Activated CD8-positive, alpha-beta memory T cell treated with anti-CD3 and anti-CD28 coated beads, Interleukin-2, amount 50 U/mL, for 24 hours (primary cell): ENCODE data around the gene FAM180B.

Experiments used
- DNase-seq: peaks from one replicate; pipeline ENCODE4 v3.0.0-alpha.2; 2020; ENCODE audit errors: extremely low read depth

Gene FAM180B

GRCh38 chr11:47569646-47570045 lies 16.8 kb upstream of the FAM180B start:
- no peak for DNase-seq

GRCh38 chr11:47570651-47571356 lies 15.7 kb upstream of the FAM180B start:
- DNase-seq, result no peak

- DNase-seq, result no peak
These were observed 15.1 kb upstream of the FAM180B start for GRCh38 chr11:47571357-47571729.

GRCh38 chr11:47571895-47572294 lies 14.6 kb upstream of the FAM180B start:
- DNase-seq, result no peak

DNA sequence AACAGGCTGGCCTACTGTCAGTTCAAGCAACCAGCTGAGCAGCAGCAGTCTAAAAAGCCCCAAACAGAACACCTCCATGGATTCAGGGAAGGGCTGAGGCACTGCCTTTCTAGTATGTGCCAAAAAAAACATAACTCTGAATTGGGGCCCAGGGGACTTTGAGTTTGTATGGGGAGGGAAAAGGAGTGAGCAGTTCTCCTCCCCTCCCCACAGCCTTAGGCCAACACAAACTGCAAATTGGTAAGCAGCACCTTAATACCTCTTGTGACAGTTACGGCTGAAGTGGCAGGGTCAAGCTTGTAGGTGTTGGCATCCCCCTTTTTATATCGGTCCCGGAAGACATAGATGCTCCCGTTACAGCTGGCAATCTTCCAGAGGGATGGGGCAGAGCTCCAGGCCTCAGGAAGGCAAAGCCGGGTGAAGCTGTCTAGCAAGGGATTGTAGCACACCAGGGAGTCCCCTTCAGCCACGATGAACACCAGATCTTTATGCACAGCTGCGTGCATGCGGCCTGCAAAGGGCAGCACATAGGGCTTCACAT lies 13.7 kb upstream of the FAM180B start:
- no peak for DNase-seq

DNA sequence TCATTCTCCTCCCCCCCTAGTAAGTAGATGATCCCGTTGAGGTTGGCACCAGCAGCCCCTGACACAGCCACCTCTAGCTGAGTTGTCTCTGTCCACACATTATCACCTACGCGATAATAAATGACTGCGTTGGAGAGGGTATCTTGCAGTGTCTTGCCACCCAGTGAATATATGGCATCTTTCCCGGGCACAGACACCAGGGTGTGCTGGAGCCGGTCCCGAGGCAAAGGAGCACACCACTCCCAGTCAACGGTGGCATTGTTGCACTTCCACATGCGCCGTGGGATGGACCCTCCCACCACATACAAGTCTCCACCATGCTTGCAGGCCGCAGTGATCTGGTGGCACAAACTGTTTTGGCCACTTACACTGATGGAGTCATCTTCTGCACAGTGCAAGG lies 13.2 kb upstream of the FAM180B start:
- DNase-seq, result no peak

GRCh38 chr11:47577460-47578041 lies 8.9 kb upstream of the FAM180B start:
- DNase-seq, result no peak

- DNase-seq, result peak; percentile 65
These were observed 7.7 kb upstream of the FAM180B start, which contains the start of the genes KBTBD4 and NDUFS3 for GRCh38 chr11:47578524-47579494. Gene KBTBD4, minus strand, starts transcription at chr11:47578970. Its CDS starts 19 bp downstream, at chr11:47578951. Gene NDUFS3, plus strand, starts transcription at chr11:47579074. Its CDS starts 18 bp downstream, at chr11:47579092.

- no peak for DNase-seq
These were observed 2.6 kb upstream of the FAM180B start for GRCh38 chr11:47583844-47584243.

- DNase-seq, result no peak
These were observed 700 bp downstream of the FAM180B start for GRCh38 chr11:47587039-47587716.

- no peak for DNase-seq
These were observed 1.3 kb downstream of the FAM180B start for GRCh38 chr11:47587723-47588326.

- no peak for DNase-seq
These were observed 2.6 kb downstream of the FAM180B start for GRCh38 chr11:47589118-47589517.

DNA sequence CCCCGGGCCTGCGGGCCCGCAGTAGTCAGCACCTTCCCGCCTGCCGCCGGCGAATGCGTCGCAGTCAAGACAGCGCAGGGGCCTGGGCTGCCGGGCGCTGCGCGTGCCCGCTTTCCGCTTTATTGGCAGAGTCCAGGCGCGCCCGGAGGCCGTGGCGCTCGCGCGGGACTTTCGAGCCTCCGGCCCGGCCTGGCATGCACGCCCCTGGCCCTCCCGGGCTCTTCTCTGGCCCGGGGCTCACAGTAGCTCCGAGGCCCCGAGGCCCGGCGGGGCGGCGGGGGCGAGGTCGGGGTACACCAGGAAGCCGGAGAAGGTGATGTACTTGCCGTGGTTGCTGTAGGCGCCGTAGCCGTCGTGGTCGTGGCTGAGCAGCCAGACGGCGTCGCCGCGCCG lies 3.1 kb downstream of the FAM180B start:
- no peak for DNase-seq

GRCh38 chr11:47589977-47590861 lies 3.7 kb downstream of the FAM180B start:
- DNase-seq, result no peak

DNA sequence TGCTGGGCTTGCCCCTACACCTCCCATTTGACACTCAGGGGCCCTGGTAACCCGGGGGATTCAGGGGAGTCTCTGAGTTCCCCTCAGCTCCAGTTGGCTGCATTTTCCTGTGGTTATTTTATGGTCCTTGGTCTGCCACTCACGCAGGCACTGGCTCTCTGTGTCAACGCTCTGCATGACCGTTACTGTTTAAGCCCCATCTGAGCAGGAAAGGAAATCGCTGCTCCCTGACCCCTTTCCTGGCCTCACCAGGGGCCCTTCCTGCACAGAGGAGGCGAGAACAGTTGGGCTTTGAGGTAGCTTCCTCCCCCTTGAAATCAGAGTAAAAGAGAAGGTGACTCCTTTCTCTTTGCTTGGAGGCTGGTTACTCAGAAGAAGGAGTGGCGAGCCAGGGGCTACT lies 5.3 kb downstream of the FAM180B start:
- no peak for DNase-seq

GRCh38 chr11:47592251-47592650 lies 5.8 kb downstream of the FAM180B start:
- DNase-seq, result no peak

- DNase-seq, result no peak
These were observed 6.5 kb downstream of the FAM180B start for GRCh38 chr11:47592970-47593369.

DNA sequence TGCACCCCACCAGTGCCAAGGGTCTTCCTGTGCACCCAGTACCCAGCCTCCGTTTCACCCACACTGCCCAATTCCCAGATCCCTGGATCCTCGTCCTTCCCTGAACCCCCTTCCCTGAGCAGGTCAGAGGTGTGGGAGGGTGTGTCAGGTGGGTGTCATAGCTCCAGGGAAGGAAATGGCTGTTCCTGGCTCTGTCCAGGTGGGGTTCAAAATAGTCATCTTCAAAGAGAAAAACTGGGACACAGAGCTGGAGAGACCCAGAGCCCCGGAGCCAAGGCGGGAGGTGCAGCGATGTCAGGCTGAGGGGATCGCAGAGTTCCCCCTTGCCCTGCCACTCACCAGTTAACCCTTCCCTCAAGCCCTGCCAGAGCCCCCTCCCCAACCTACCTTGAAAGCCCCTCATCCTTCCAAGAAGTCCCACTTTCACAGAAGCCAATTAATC lies 7.0 kb downstream of the FAM180B start:
- no peak for DNase-seq

DNA sequence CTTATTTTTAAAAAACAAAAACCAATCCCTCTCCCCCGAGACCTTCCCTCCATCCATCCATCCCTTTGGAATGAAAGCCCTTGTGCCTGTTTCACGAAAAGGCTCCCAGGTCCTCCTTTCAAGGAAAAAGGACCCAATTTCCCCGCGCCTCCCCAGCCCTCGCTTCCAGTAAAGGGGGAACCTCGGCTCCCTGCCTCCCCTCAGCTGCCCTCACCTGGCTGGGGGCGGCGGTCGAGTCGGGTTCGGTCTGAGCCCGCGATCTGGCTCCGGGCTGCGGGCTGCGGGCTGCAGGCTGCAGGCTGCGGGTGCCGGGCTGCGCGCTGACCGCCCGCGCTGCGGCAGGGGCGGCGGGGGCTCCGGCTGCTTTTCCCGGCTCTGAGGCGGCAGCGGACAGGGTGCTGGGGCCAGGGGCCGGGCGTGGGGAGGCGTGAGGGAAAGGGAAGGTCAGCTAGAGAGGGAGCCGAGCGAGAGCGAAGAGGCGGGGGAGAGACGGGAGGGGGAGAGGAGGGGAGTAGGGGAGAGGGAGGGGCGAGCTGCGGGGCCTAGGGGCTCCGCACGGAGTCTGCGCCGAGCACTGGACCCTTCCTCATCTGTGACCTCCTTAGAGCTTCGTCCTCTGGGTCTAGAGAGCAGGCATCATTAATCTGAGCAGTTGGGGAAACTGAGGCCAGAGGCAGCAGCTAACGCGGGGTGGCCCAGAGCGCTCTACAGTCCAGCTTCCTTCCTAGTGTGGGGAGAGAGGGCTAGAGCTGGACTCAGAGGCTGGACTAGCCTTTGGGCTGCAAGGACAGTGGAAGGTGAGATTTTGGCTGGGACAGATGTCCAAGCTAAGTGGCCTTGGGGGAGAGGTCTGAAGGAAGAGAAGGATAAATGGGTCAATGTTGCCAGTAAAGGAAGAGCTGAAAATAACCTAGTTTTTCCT lies 7.7 kb downstream of the FAM180B start, which contains the start of gene C1QTNF4:
C1QTNF4 (minus strand) TSS at position 478 of the 922 bp plus-strand sequence. CDS start 3,601 bp downstream, outside the sequence.
- no peak for DNase-seq
